Thyroid gland (tissue), 4 donors: Measurements from ENCODE around the gene SORCS2.

Experiments used
- POLR2A ChIP-seq, 2 donors: fragments of 450-650 bp; IDR thresholded peaks; one replicate each; pipeline ENCODE4 v1.6.1; 2017; ENCODE audit warnings: antibody characterized with exemption in 2 of 2, mild to moderate bottlenecking in 2 of 2, moderate library complexity in 1 of 2
- TF ChIP-seq, protein P1 (sequence below), 6 experiments: fragments of 200-600 bp in 3 of 6; fragments of 450-650 bp in 3 of 6; sonication (generic) in 3 of 6; IDR thresholded peaks; one replicate each; pipeline ENCODE4 v1.5.1; 2016 to 2019; ENCODE audit warnings: antibody characterized with exemption in 6 of 6, mild to moderate bottlenecking in 2 of 6, inconsistent platforms in 1 of 6, moderate library complexity in 1 of 6

DNA sequence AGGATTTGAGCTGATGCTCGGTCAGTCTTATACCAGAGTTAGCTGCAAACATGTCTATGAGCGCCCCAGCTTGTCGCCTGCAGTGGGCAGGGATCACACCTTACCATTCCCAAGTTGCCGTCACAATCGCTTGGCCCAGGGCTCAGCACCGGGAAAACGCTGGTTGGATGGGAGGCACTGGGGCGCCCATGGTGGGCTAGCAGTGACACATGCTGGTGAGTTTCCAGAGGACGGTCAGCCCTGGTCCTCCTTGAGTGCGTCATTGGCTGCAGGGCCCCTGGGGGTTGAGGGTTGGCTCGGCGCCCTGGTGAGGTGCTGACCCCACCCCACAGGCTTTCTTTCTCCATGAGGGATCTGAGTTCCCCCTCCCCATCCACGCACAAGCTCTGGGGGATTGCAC, 50.4 kb downstream of the SORCS2 start:
- TF ChIP-seq, protein P1, sequence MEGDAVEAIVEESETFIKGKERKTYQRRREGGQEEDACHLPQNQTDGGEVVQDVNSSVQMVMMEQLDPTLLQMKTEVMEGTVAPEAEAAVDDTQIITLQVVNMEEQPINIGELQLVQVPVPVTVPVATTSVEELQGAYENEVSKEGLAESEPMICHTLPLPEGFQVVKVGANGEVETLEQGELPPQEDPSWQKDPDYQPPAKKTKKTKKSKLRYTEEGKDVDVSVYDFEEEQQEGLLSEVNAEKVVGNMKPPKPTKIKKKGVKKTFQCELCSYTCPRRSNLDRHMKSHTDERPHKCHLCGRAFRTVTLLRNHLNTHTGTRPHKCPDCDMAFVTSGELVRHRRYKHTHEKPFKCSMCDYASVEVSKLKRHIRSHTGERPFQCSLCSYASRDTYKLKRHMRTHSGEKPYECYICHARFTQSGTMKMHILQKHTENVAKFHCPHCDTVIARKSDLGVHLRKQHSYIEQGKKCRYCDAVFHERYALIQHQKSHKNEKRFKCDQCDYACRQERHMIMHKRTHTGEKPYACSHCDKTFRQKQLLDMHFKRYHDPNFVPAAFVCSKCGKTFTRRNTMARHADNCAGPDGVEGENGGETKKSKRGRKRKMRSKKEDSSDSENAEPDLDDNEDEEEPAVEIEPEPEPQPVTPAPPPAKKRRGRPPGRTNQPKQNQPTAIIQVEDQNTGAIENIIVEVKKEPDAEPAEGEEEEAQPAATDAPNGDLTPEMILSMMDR (IDR thresholded peaks at IDR 0.05) = no peak
- TF ChIP-seq POLR2A (IDR thresholded peaks at IDR 0.05) = no peak
